Cortex of kidney (tissue), 1 donor: ENCODE data around the gene C14orf180.
"Not testable (repeated sequence)": the region's sequence is repeated elsewhere in the genome, so short reads cannot be mapped to it uniquely, and the experiment has no call there.

Experiments used
- DNase-seq: peaks from one replicate; lab custom pipeline; 2025; lab: John Stamatoyannopoulos, UW

C14orf180 gene

DNA sequence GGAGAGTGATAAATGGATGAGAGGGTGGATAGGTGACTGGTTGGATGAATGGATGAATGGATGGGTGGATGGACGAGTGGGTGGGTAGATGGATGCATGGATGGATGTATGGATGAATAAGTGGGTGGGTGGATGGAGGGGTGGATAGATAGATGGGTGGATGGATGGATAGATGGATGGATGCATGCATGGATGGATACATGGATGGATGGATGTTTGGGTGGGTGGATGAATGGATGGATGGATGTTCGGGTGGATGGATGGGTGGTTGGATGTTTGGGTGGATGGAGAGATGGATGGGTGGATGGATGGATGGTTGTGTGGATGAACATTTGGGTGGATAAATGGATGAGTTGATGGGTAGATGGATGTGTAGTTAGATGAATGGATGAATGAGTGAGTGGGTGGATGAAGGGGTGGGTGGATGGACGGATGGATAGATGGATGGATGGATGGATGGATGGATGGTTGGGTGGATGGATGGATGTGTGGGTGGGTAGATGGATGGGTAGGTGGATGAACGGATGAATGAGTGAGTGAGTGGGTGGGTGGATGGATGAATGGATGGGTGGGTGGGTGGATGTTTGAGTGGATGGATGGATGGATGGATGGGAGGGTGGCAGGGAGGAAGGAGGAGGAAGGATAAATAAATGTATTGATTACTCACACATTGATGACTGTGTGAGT lies 34.7 kb downstream of the C14orf180 start:
- no peak for DNase-seq

DNA sequence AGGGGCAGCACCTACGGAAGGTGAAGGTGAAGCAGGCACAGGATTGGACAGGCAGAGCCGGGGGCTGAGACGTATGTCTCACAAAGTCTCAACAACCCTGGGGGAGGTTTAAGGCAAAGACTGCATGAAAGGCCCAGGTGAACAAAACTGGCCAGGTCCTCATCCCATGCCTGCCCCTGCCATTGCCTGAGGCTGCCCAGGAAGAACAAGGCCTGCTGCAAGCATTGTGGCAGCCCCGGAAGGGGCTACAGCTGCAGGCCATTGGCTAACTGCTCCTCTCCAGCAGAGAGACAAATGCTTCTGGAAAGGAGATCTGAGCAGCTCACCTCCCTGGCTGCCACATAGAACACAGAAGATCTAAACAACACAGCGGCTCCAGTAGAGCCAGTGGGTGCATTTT lies 45.4 kb downstream of the C14orf180 start:
- no peak for DNase-seq

DNA sequence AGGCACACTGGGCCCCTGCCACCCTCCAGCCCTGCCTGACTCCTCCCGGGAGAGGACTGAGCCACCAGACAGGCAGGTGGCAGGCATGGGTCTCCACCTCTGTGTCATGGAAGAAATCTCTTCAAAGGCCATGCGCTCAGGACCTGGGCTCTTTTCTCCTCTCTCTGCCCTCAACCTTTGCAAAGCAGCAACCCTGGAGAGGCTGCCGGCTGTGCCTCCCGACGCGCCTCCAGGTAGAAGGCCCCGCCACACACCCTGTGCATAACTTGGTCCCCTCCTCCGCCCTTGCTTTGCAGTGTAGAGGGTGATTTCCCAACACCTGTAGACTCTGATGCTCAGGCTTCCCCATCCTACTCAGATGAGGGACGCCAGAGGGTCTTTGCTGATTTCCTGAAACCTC lies 53.2 kb downstream of the C14orf180 start:
- DNase-seq, result no peak

DNA sequence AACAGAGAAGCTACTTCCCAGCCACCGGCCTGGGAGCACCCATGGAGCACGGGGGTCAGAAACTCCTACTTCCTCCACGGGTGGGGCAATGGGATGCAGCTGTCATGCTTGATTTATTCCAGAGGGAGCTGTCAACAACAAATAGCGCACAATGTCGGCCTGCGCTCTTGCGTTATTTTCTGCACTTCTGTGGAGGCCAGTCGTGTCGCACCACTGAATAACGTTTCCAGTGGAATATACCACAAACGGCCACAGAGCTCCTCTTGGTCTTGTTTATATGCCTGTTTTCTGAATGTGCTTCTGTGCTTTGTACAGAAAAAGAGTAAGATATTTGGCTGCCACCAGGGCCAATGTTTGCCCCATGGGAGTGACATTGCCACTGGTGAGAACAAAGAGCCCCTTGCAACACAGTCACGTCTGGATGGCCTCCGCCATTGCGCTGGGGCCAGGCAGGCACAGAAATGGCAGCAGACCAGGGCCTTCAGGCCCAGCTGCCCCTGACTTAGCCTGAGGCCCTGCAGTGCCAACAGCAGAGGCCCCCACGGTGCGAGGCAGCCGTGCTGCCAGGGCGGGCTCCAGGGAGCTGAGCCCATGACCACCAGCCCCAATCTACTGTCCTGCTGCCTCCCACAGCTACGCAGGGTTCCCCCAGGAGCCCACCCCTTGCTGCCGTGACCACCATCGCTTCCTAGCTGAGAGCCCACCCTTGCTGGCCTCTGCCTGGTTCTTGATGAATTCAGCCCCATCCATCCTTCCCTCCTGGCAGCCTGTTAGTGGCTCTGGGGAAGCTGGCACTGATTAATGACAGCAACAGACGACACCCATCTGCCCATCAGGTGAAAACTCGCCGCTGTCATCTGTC lies 53.9 kb downstream of the C14orf180 start:
- no peak for DNase-seq

DNA sequence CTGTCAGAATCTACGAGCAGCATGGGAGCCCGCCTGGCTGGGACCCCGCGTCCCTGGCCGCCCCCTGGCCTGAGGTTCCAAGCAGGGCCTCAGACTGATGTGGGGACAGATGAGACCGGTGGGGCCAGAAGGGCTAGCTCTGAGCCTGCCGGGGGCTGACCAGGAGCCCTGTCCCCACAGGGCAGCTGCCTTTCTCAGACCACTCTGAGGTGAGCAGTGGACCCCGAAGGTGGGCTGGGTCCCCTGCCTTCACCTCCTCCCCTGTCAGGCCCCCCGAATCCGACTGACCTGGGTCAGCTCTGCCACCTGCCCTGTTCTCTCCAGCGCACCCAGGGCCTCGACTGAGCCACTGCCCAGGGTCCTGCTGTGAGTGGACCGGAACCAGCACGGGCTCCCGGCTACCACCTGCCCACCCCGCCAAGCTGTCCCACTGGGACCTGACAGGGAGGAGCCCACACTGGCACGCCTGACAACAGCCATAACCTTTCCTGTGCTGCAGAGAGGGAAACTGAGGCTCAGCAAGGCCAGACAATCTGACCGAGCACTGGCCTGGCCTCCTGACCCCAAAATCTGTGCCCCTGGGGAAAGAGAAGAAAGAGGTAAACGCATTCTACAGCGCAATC lies 54.7 kb downstream of the C14orf180 start:
- DNase-seq, result no peak

DNA sequence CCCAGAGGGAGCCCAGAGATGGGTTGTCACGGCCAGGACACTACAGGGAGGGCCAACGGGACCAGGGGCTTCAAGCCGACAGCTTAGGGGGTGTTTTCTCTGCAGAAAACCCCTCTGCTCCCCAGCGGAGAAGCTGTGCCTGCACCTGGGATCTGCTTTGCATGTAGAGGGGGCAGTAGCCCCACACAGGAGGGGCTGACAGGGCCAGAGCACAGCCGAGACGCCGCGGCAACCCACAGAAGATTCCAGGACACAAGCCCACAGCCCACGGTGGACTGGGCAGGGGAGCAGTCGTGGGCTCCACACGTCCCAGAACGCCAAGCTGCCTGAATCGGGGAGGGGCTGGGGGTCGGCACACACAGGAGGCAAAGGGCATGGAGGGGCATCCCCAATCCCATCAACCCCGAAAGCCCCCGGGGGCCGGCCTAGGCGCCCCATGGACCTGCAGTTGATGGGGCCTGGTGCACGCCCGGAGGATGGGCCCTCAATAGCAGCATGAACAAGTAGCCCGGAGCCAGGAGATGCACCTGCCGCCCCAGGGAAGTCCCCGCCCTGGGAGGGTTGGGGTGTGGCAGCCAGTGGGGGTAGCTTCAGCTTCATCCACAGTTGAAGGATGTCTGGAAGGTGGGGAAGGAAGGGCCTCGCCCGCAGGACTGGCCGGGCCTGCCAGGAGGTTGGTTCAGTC lies 55.5 kb downstream of the C14orf180 start:
- no peak for DNase-seq

- DNase-seq, result no peak
Observed at GRCh38 chr14:104635717-104636116, 56.2 kb downstream of the C14orf180 start.

- DNase-seq, result no peak
Observed at GRCh38 chr14:104636131-104636530, 56.6 kb downstream of the C14orf180 start.

DNA sequence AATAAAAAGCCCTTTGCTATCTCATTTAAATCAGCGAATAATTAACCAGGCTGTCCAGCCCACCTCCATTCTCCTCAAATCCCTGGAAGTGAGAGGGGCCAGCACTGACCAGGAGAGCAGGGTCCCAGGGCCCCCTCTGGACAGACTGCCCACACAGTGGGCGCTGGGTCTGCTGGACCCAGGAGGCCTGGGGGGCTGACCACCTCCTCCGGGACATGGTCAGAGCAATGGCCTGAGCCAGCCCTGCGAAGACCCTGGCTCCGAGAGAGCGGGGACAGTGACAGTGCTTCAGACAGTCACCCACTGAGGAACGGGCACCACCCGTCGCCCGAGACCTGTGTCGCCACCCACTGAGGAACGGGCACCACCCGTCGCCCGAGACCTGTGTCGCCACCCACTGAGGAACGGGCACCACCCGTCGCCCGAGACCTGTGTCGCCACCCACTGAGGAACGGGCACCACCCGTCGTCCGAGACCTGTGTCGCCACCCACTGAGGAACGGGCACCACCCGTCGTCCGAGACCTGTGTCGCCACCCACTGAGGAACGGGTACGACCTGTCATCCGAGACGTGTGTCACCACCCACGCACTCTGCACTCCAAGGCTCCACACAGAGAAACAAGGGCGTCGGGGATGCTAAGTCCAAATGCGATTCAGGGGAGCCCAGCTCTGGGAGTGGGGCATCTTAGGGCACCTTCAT lies 57.4 kb downstream of the C14orf180 start:
- DNase-seq, result not testable (repeated sequence)

- no peak for DNase-seq
Observed at GRCh38 chr14:104637546-104638003, 58.0 kb downstream of the C14orf180 start.

GRCh38 chr14:104638190-104638589 lies 58.6 kb downstream of the C14orf180 start:
- DNase-seq, result no peak

DNA sequence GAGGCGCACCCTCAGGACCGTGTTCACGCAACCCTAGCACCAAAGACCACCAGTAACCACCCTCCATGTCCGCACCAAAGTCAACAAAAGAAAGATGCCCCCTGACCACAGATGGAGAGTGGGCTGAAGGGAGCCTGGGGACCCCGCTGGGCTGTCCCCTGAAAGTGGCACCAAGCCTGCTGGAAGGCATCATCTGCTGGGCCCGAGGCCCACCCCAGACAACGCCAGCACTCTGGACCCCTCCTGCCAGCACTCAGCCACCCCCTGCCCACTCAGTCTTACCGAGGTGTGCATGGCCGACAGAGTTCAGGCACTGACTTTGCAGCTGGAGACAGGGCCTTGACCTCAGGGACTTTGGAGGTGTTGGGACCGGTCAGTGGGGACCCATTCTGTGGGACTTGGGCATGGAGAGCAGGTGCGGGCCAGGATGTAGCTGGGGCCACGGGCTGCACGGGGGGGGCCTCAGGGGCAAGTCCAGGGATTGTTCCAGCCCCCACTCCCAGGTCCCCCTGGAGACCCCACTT lies 59.4 kb downstream of the C14orf180 start:
- DNase-seq, result no peak

DNA sequence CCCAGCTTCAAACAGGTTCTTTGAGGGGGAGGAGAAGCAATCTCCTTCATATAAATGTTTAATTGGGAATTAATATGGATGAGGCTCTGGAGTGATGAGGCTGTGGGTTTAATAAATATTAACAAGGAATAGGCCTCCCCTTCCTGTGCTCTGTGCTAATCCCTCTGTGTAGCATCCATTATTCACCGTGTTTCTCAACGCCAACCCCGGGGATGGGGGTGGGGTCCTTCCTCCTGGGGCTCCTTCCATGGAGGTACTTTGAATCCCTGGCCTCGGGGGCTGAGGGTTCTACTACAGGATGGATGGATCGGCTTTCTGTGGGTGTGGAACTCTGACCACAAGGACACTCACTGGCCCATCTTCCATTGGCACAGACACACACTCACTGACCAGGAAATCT lies 59.9 kb downstream of the C14orf180 start:
- no peak for DNase-seq
